ENCODE data around the gene RIPOR2.

- no peak for TF ChIP-seq EZH2phosphoT487 (IDR thresholded peaks at IDR 0.05; ENCODE audit: insufficient read depth, low read depth)
- no peak for TF ChIP-seq EZH2 (IDR thresholded peaks at IDR 0.05; ENCODE audit: insufficient read depth, poor library complexity, severe bottlenecking)
These were observed 133.3 kb downstream of the RIPOR2 start for GRCh38 chr6:24802271-24803059.

Data from GM23248 (cell line).